GM12878 (cell line): ENCODE data around the gene LILRB4. TPM values are rescaled to one million over a fixed set of nuclear protein-coding genes. Genes with fewer than 3 reads are reported as not detected.

ENCODE experiments used
- ATAC-seq: fragments of 200-7000 bp; cut with Tn5 transposase; 3 replicates; pipeline ENCODE4 v1.9.1; 2020; ENCODE audit warnings: mild to moderate bottlenecking, moderate library complexity
- BruUV-seq: library from RNA; stranded (reverse); fragments of 400-500 nt; replicated peaks from 2 replicates; lab custom pipeline; 2021; lab: Mats Ljungman, UMichigan
- CTCF ChIA-PET: fragments of 300-600 bp; sonication (Branson Sonifier 250); formaldehyde crosslinking; extraction: SDS; loops from one replicate; lab custom pipeline; 2021; ENCODE audit warnings: inconsistent platforms; lab: Yijun Ruan, JAX
- POLR2A ChIA-PET: fragments of 350-600 bp; formaldehyde crosslinking; extraction: SDS; loops from one replicate; lab custom pipeline; 2021; ENCODE audit warnings: inconsistent platforms; lab: Charles Lee
- RAD21 ChIA-PET: fragments of 300-600 bp; sonication (Branson Sonifier 250); formaldehyde crosslinking; loops from one replicate; lab custom pipeline; 2023; ENCODE audit warnings: antibody characterized with exemption; ENCODE audit not compliant: unreplicated experiment; lab: Charles Lee
- SMC1A ChIA-PET: fragments of 300-600 bp; sonication (Branson Sonifier 250); formaldehyde crosslinking; loops from one replicate; lab custom pipeline; 2023; ENCODE audit not compliant: unreplicated experiment, uncharacterized antibody; lab: Charles Lee
- DNase-seq: peaks from one replicate; pipeline ENCODE4 v3.0.0-alpha.2; 2011; ENCODE audit warnings: low read depth, low spot score
- FAIRE-seq: peaks from 3 replicates; lab custom pipeline; 2011; peaks lifted over from hg19 to GRCh38; lab: Jason Lieb, UNC
- H2AFZ ChIP-seq: 2 replicates; pipeline ENCODE4 v1.6.0; 2011; ENCODE audit warnings: low read depth, low read length, control low read depth; ENCODE audit not compliant: control insufficient read depth
- H3K27ac ChIP-seq: 2 replicates; pipeline ENCODE4 v1.5.1; 2011; ENCODE audit warnings: control low read depth; ENCODE audit not compliant: control insufficient read depth, insufficient read depth
- H3K27me3 ChIP-seq, 2 experiments: replicated peaks in 1 of 2; 2 replicates each; pipeline versions ENCODE4 v1.6.0 to v1.6.1; 2011; ENCODE audit warnings: low read length in 1 of 2; ENCODE audit not compliant: control insufficient read depth in 2 of 2, insufficient read depth in 2 of 2
- H3K36me3 ChIP-seq, 2 experiments: 2 replicates each; pipeline ENCODE4 v1.5.1; 2011; ENCODE audit warnings: low read length in 1 of 2; ENCODE audit not compliant: control insufficient read depth in 2 of 2, insufficient read depth in 2 of 2
- H3K4me1 ChIP-seq: 2 replicates; pipeline ENCODE4 v1.6.1; 2011; ENCODE audit warnings: mild to moderate bottlenecking, low read length, moderate library complexity, mixed read lengths; ENCODE audit not compliant: control insufficient read depth, insufficient read depth
- H3K4me2 ChIP-seq: 2 replicates; pipeline ENCODE4 v1.6.0; 2011; ENCODE audit warnings: control low read depth; ENCODE audit not compliant: control insufficient read depth, insufficient read depth
- H3K4me3 ChIP-seq: fragments of 200-600 bp; sonication (generic); 2 replicates; pipeline ENCODE4 v1.5.1; 2016
- H3K79me2 ChIP-seq: 2 replicates; pipeline ENCODE4 v1.6.0; 2011; ENCODE audit warnings: low read length; ENCODE audit not compliant: control insufficient read depth, insufficient read depth
- H3K9ac ChIP-seq: 2 replicates; pipeline ENCODE4 v1.8.0; 2011; ENCODE audit warnings: low read length, control low read depth, mixed read lengths; ENCODE audit not compliant: control insufficient read depth, insufficient read depth
- H3K9me3 ChIP-seq: replicated peaks from 3 replicates; pipeline ENCODE4 v1.5.1; 2011; ENCODE audit warnings: mild to moderate bottlenecking, low read length; ENCODE audit not compliant: control insufficient read depth, insufficient read depth
- H4K20me1 ChIP-seq: 2 replicates; pipeline ENCODE4 v1.6.0; 2011; ENCODE audit not compliant: control insufficient read depth, insufficient read depth
- CHD1 ChIP-seq: IDR thresholded peaks from 2 replicates; pipeline ENCODE4 v1.6.1; 2012; ENCODE audit warnings: low read depth, low read length, improper control_type of control experiment
- IKZF1 ChIP-seq: fragments of 450-650 bp; conservative IDR thresholded peaks from 2 replicates; pipeline ENCODE4 v1.6.1; 2017; ENCODE audit warnings: antibody characterized with exemption, mild to moderate bottlenecking
- IKZF2 ChIP-seq, 2 experiments: fragments of 450-650 bp; IDR thresholded peaks; 2 replicates each; pipeline ENCODE4 v1.6.1; 2017; ENCODE audit warnings: mild to moderate bottlenecking in 2 of 2, moderate library complexity in 2 of 2
- POLR2AphosphoS5 ChIP-seq: IDR thresholded peaks from 2 replicates; pipeline ENCODE4 v1.6.1; 2011; ENCODE audit warnings: mild to moderate bottlenecking, low read length, inconsistent platforms
- SMC3 ChIP-seq: IDR thresholded peaks from 2 replicates; pipeline ENCODE4 v1.6.1; 2011; ENCODE audit warnings: low read length, improper control_type of control experiment, borderline replicate concordance
- USF2 ChIP-seq: IDR thresholded peaks from 2 replicates; pipeline ENCODE4 v1.6.1; 2011; ENCODE audit warnings: low read depth, low read length, improper control_type of control experiment, borderline replicate concordance
- WRNIP1 ChIP-seq: IDR thresholded peaks from 2 replicates; pipeline ENCODE4 v1.6.1; 2011; ENCODE audit warnings: low read depth, low read length, improper control_type of control experiment, borderline replicate concordance
- WGBS: methylation state at CpG from one replicate; pipeline ENCODE4 v1.1.6; 2016; ENCODE audit warnings: low lambda C conversion rate; ENCODE audit not compliant: insufficient replicate concordance, insufficient coverage; ENCODE audit errors: missing lambda C conversion rate; 5-methylcytosine and 5-hydroxymethylcytosine counted together
- in situ Hi-C: fragments of 300-500 bp; cut with MboI; formaldehyde crosslinking; loops from 9 replicates; pipeline ENCODE4 v1.14.3; 2018; ENCODE audit warnings: mixed read lengths
- intact Hi-C: fragments of 100-400 bp; cut with micrococcal nuclease; formaldehyde crosslinking; loops from one replicate; pipeline ENCODE4 v1.14.2; 2022; ENCODE audit not compliant: unreplicated experiment
- polyA plus RNA-seq, 11 experiments: library from polyadenylated mRNA; depleted of rRNA in 4 of 11; unstranded in 6 of 11; stranded (reverse) in 5 of 11; fragments of >200 nt; fragmentation: Nextera tagmentation in 4 of 11; fragmentation: Illumina TruSeq in 1 of 11; extraction: Ambion mirVana in 4 of 11; extraction: Trizol in 1 of 11; gene quantifications; 1 replicate in 1 of 11; 2 replicates in 10 of 11; pipeline versions ENCODE4 v1.2.1 to v1.2.3, GENCODE V29; 2011 to 2016; ENCODE audit warnings: inconsistent platforms in 2 of 11, missing spikeins in 2 of 11, low read depth in 1 of 11
- total RNA-seq, 4 experiments: library from RNA; depleted of rRNA in 3 of 4; stranded (reverse); fragments of >200 nt in 3 of 4; fragmentation: Illumina TruSeq in 1 of 4; extraction: Trizol in 1 of 4; gene quantifications; 2 replicates each; pipeline versions ENCODE4 v1.2.1 to v1.2.3, GENCODE V29; 2013 to 2021
- TF ChIP-seq, protein P1 (sequence below): fragments of 450-650 bp; IDR thresholded peaks from 2 replicates; pipeline ENCODE4 v1.6.1; 2017; ENCODE audit warnings: low read depth, mild to moderate bottlenecking, moderate library complexity

Gene LILRB4
- total and polyA plus RNA-seq, 10 of the 15 experiments (the other 5 are each of a cell fraction or from before 2014, with no cell fraction given): 2.0 to 39.8 (median 16.0) TPM

- Histone ChIP-seq H4K20me1 (no peaks in the 10 kb centered on the region), H3K79me2 (peaks cover 86% of the 10 kb centered on the region), H3K4me3 (peak overlapping the region; percentile 82), H3K9me3 (no peaks in the 10 kb centered on the region; the same call in 2 of the 3 replicates), H3K27ac (peak overlapping the region; percentile 51), H3K27me3 (no peaks in the 10 kb centered on the region), H3K9ac (peak overlapping the region; percentile 61), H3K4me2 (peak overlapping the region; percentile 93), H3K36me3 (peaks cover 0 to 5% of the 10 kb centered on the region in 2 experiments; a peak in 1 of 4 replicates), H2AFZ (no peak overlapping the region), H3K4me1 (peaks cover 5% of the 10 kb centered on the region)
- ChIA-PET POLR2A (interaction anchor here (1.1 to 1.8 kb wide), 2 partner anchors 13 to 40 kb away, joined by 3 to 4 read pairs; no protein-coding TSS in a partner anchor), SMC1A (interaction anchor here (0.6 to 3.3 kb wide), 11 partner anchors 9 to 140 kb away, joined by 3 to 20 read pairs (median 4); no protein-coding TSS in a partner anchor), RAD21 (interaction anchor here (0.7 to 3.7 kb wide), 8 partner anchors 12 to 140 kb away, joined by 3 to 14 read pairs (median 4); partner anchors contain the start of gene LILRB4), CTCF (interaction anchor here (1.1 to 8.3 kb wide), 6 partner anchors 33 to 139 kb away, joined by 3 to 56 read pairs (median 4); no protein-coding TSS in a partner anchor)
- peak; percentile 63; the same call in 1 of the 2 replicates for TF ChIP-seq POLR2AphosphoS5
- TF ChIP-seq SMC3: no peak
- TF ChIP-seq CHD1: 0 out of 2 replicates have a peak, but pooled peaks have one; percentile 73
- 0 out of 2 replicates have a peak, but pooled peaks have one; percentile 80 for TF ChIP-seq WRNIP1
- DNase-seq (no peak), FAIRE-seq (no peak), ATAC-seq (peak; percentile 8)
- in situ Hi-C loops (no loop called here), intact Hi-C loops (no loop called here)
- WGBS: 1% methylated on average over 4 of the region's 4 CpGs
- BruUV-seq: no TSS peak
Measured at GRCh38 chr19:54620464-54620863, 42.3 kb upstream of the LILRB4 start.

- no TSS peak for BruUV-seq
- Histone ChIP-seq H3K27ac (peak overlapping the region; percentile 67), H3K79me2 (peaks cover 97% of the 10 kb centered on the region), H3K27me3 (no peaks in the 10 kb centered on the region), H3K9me3 (no peaks in the 10 kb centered on the region; the same call in 2 of the 3 replicates), H3K36me3 (peaks cover 1 to 14% of the 10 kb centered on the region in 2 experiments; a peak in 3 of 4 replicates), H3K4me2 (peak overlapping the region; percentile 93), H3K4me3 (peak overlapping the region; percentile 82), H3K9ac (peak overlapping the region; percentile 40; the same call in 1 of the 2 replicates), H3K4me1 (peaks cover 3% of the 10 kb centered on the region; the same call in 1 of the 2 replicates), H4K20me1 (no peaks in the 10 kb centered on the region), H2AFZ (no peak overlapping the region)
- SMC1A ChIA-PET: interaction anchor here (0.9 to 2.0 kb wide), 6 partner anchors 17 to 71 kb away, joined by 3 to 7 read pairs (median 4); no protein-coding TSS in a partner anchor
- peak; percentile 6; the same call in 2 of the 3 replicates for ATAC-seq
- CTCF ChIA-PET: interaction anchor here (8.3 kb wide), 2 partner anchors 31 to 52 kb away, joined by 54 to 56 read pairs; no protein-coding TSS in a partner anchor
- RAD21 ChIA-PET: interaction anchor here (0.9 to 3.7 kb wide), 5 partner anchors 32 to 137 kb away, joined by 3 to 14 read pairs (median 4); partner anchors contain the start of gene LILRB4
- TF ChIP-seq IKZF1: peak; percentile 31; the same call in 1 of the 2 replicates
- TF ChIP-seq, protein P1, sequence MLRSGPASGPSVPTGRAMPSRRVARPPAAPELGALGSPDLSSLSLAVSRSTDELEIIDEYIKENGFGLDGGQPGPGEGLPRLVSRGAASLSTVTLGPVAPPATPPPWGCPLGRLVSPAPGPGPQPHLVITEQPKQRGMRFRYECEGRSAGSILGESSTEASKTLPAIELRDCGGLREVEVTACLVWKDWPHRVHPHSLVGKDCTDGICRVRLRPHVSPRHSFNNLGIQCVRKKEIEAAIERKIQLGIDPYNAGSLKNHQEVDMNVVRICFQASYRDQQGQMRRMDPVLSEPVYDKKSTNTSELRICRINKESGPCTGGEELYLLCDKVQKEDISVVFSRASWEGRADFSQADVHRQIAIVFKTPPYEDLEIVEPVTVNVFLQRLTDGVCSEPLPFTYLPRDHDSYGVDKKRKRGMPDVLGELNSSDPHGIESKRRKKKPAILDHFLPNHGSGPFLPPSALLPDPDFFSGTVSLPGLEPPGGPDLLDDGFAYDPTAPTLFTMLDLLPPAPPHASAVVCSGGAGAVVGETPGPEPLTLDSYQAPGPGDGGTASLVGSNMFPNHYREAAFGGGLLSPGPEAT: 0 out of 2 replicates have a peak, but pooled peaks have one; percentile 25
- no peak for TF ChIP-seq USF2
- 0 out of 4 replicates have a peak, but pooled peaks of 1 of the 2 experiments have one; percentile 28 for TF ChIP-seq IKZF2 (IDR thresholded peaks at IDR 0.05)
- FAIRE-seq: peak; percentile 7
- in situ Hi-C loops (no loop called here), intact Hi-C loops (no loop called here)
- 2% methylated on average over 4 of the region's 4 CpGs for WGBS
- DNase-seq: no peak
- POLR2A ChIA-PET: interaction anchor here (0.5 to 1.2 kb wide), 4 partner anchors 10 to 250 kb away, joined by 3 to 5 read pairs (median 3); partner anchors contain the start of gene LENG9
Measured at GRCh38 chr19:54622431-54622830, 40.4 kb upstream of the LILRB4 start.
